ENCODE results near the gene ABI3.

- TF ChIP-seq CTCF (IDR thresholded peaks at IDR 0.05; ENCODE audit: low read depth, low read length) (no peak), EZH2phosphoT487 (IDR thresholded peaks at IDR 0.05; ENCODE audit: low read depth) (no peak)
Measured at GRCh38 chr17:49168706-49169105, 41.8 kb upstream of the ABI3 start.
